C4-2B (cell line): ENCODE measurements around the gene SYTL1.
A peak's percentile ranks its signal among the peaks of the same experiment; 100 is the strongest.

ENCODE experiments used
- H3K27ac ChIP-seq: fragments of 450-650 bp; 2 replicates; pipeline ENCODE4 v1.5.1; 2017
- ZFX ChIP-seq: fragments of 450-650 bp; IDR thresholded peaks from 2 replicates; pipeline ENCODE4 v1.6.1; 2017
- TF ChIP-seq, protein P1 (sequence below): fragments of 450-650 bp; conservative IDR thresholded peaks from 2 replicates; pipeline ENCODE4 v1.5.1; 2017; ENCODE audit warnings: mild to moderate bottlenecking

Gene SYTL1

GRCh38 chr1:27366113-27366410 lies 24.2 kb downstream of the SYTL1 start:
- 0 out of 2 replicates have a peak, but pooled peaks have one; percentile 39 for TF ChIP-seq ZFX
- TF ChIP-seq, protein P1, sequence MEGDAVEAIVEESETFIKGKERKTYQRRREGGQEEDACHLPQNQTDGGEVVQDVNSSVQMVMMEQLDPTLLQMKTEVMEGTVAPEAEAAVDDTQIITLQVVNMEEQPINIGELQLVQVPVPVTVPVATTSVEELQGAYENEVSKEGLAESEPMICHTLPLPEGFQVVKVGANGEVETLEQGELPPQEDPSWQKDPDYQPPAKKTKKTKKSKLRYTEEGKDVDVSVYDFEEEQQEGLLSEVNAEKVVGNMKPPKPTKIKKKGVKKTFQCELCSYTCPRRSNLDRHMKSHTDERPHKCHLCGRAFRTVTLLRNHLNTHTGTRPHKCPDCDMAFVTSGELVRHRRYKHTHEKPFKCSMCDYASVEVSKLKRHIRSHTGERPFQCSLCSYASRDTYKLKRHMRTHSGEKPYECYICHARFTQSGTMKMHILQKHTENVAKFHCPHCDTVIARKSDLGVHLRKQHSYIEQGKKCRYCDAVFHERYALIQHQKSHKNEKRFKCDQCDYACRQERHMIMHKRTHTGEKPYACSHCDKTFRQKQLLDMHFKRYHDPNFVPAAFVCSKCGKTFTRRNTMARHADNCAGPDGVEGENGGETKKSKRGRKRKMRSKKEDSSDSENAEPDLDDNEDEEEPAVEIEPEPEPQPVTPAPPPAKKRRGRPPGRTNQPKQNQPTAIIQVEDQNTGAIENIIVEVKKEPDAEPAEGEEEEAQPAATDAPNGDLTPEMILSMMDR = no peak
- peak overlapping the region; percentile 82 for H3K27ac ChIP-seq

DNA sequence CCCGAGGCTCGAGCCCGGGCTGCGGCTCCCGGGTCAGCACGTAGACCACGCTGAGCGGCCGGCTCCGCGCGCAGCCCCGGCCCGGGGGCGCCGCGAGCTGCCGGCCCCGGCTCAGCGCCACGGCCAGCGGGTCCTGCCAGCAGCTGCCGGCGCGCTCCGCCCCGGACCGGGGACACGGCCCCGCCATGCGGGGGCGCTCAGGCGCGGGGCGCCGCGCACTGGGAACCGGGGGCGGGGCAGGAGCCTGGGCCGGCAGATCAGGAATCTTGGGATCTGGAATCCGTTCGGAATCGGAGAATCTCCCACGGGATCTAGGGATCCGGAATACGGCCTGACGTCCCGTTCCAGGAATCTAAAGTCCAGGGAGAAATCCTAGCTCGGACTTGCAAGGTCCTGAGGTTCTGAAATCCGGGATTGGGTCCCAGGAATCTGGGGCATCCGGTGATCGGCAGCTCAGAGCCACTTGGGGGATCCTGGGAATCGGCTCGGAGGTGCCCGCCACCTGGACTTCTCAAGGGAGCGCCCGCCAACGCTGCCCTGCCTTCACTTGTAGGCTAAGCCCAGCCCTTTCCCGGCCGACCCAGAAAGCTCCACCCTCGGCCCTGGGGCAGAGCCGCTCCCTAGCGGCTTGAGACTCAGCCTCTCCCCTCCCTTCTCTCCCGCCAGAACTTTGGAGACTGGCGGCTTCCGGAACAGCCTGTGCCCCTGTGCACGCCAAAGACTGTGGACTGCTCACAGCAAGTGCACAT lies 24.8 kb downstream of the SYTL1 start, which contains the start of gene MAP3K6:
Gene MAP3K6, minus strand, starts transcription at position 551 of the 749 bp plus-strand sequence. Its CDS starts 364 bp downstream, at position 187.
- TF ChIP-seq, protein P1 = peak; percentile 94
- TF ChIP-seq ZFX = 0 out of 2 replicates have a peak, but pooled peaks have one; percentile 5
- H3K27ac ChIP-seq = peak within 1 kb of the TSS; percentile 82

GRCh38 chr1:27367160-27367650 lies 25.4 kb downstream of the SYTL1 start:
- TF ChIP-seq, protein P1 = no peak
- TF ChIP-seq ZFX = no peak; the same call in 1 of the 2 replicates
- peak overlapping the region; percentile 82 for H3K27ac ChIP-seq

GRCh38 chr1:27368869-27369582 lies 27.2 kb downstream of the SYTL1 start:
- TF ChIP-seq ZFX = no peak
- TF ChIP-seq, protein P1 = no peak; the same call in 1 of the 2 replicates
- H3K27ac ChIP-seq = no peak overlapping the region

DNA sequence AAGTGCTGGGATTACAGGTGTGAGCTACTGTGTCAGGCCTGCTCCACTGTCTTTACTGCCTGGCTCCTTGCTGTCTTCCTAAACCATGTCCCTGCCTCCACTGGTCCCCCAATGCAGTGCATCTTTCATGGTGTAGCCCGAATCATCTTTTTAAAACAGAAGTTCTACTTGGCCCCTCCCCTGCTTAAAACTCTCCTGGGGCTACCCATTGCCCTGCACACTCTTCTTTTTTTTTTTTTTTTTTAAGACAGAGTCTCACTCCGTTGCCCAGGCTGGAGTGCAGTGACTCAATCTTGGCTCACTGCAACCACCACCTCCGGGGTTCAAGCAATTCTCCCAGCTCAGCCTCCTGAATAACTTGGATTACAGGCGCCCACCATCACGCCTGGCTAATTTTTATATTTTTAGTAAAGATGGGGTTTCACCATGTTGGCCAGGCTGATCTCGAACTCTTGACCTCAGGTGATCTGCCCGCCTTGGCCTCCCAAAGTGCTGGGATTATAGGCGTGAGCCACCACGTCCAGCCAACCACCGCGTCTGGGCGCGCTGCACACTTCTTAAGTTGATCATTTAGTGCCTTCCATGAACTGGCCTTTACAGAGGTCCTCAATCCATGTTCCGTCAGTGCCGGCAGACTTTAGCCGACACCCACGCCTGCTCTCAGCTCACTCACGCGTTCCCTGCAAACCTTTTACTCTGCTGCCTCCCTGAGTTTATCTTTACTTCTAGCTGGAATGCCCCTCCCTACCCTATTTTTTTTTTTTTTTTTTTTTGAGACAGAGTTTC lies 30.4 kb downstream of the SYTL1 start:
- TF ChIP-seq ZFX = no peak
- TF ChIP-seq, protein P1 = no peak
- H3K27ac ChIP-seq = no peak overlapping the region

GRCh38 chr1:27372808-27373690 lies 31.2 kb downstream of the SYTL1 start:
- TF ChIP-seq, protein P1 = no peak
- TF ChIP-seq ZFX = no peak
- no peak overlapping the region for H3K27ac ChIP-seq
